BE2C (cell line): ENCODE results near the gene SEC16A.
"Not testable (repeated sequence)": the region's sequence is repeated elsewhere in the genome, so short reads cannot be mapped to it uniquely, and the experiment has no call there.

Experiments
- DNase-seq: peaks from one replicate; pipeline ENCODE4 v3.0.0-alpha.2; 2020
- H3K27me3 ChIP-seq: fragments of 250-450 bp; sonication (Bioruptor Pico); 2 replicates; pipeline ENCODE4 v1.5.1; 2020; ENCODE audit warnings: mild to moderate bottlenecking
- H3K36me3 ChIP-seq: fragments of 250-450 bp; sonication (Bioruptor Pico); 2 replicates; pipeline ENCODE4 v1.5.1; 2020; ENCODE audit warnings: mild to moderate bottlenecking
- H3K4me1 ChIP-seq: fragments of 250-450 bp; sonication (Bioruptor Pico); 2 replicates; pipeline ENCODE4 v1.5.1; 2020
- H3K4me3 ChIP-seq: 2 replicates; pipeline ENCODE4 v1.5.1; 2011; ENCODE audit warnings: low read depth, low read length
- H3K9me3 ChIP-seq: fragments of 250-450 bp; sonication (Bioruptor Pico); 2 replicates; pipeline ENCODE4 v1.5.1; 2020
- CTCF ChIP-seq: IDR thresholded peaks from 2 replicates; pipeline ENCODE4 v1.5.1; 2012; ENCODE audit warnings: mild to moderate bottlenecking, low read depth, low read length

The SEC16A gene

GRCh38 chr9:136410500-136411287 lies 72.1 kb downstream of the SEC16A start, which contains the start of the genes ENTR1 and PMPCA:
Gene ENTR1 (minus strand): TSS chr9:136410614. CDS start chr9:136410397, 217 bp downstream.
Gene PMPCA (plus strand): TSS chr9:136410658. CDS start chr9:136410669, 11 bp downstream.
- peaks cover 13% of the 10 kb centered on the region; the same call in 1 of the 2 replicates for H3K4me1 ChIP-seq
- H3K27me3 ChIP-seq = no peaks in the 10 kb centered on the region
- TF ChIP-seq CTCF = no peak
- H3K9me3 ChIP-seq = no peaks in the 10 kb centered on the region
- peak; percentile 95 for DNase-seq
- H3K4me3 ChIP-seq = peak within 1 kb of the TSS; percentile 85
- peaks cover 68% of the 10 kb centered on the region for H3K36me3 ChIP-seq

- Histone ChIP-seq H3K36me3 (peaks cover 68% of the 10 kb centered on the region), H3K27me3 (no peaks in the 10 kb centered on the region), H3K4me1 (peaks cover 13% of the 10 kb centered on the region; the same call in 1 of the 2 replicates), H3K9me3 (no peaks in the 10 kb centered on the region), H3K4me3 (peak overlapping the region; percentile 85)
- DNase-seq = peak; percentile 51
- TF ChIP-seq CTCF = no peak
Measured at GRCh38 chr9:136409557-136410455, 73.0 kb downstream of the SEC16A start.

- H3K36me3 ChIP-seq = peaks cover 63% of the 10 kb centered on the region
Measured at GRCh38 chr9:136407911-136408310, 74.9 kb downstream of the SEC16A start.

GRCh38 chr9:136407061-136407460 lies 75.8 kb downstream of the SEC16A start:
- not testable (repeated sequence) for DNase-seq, H3K27me3 ChIP-seq, H3K4me3 ChIP-seq, H3K4me1 ChIP-seq, H3K9me3 ChIP-seq
- H3K36me3 ChIP-seq = peaks cover 58% of the 10 kb centered on the region

More at GRCh38 chr9:136407911-136408310, 74.9 kb downstream of the SEC16A start:
- Histone ChIP-seq H3K9me3 (no peaks in the 10 kb centered on the region), H3K4me1 (peaks cover 13% of the 10 kb centered on the region; the same call in 1 of the 2 replicates), H3K4me3 (no peak overlapping the region), H3K27me3 (no peaks in the 10 kb centered on the region)
- TF ChIP-seq CTCF = no peak
- DNase-seq = no peak

- H3K4me1 ChIP-seq = not testable (repeated sequence)
Measured at GRCh38 chr9:136405904-136406303, 76.9 kb downstream of the SEC16A start.

GRCh38 chr9:136405481-136405880 lies 77.4 kb downstream of the SEC16A start:
- peaks cover 6% of the 10 kb centered on the region for H3K4me1 ChIP-seq
- no peaks in the 10 kb centered on the region for H3K27me3 ChIP-seq
- H3K4me3 ChIP-seq = no peak overlapping the region
- H3K9me3 ChIP-seq = no peaks in the 10 kb centered on the region
- DNase-seq = no peak
- TF ChIP-seq CTCF = no peak
- peaks cover 66% of the 10 kb centered on the region for H3K36me3 ChIP-seq

More at GRCh38 chr9:136405904-136406303, 76.9 kb downstream of the SEC16A start:
- H3K9me3 ChIP-seq, H3K27me3 ChIP-seq, DNase-seq, H3K4me3 ChIP-seq: not testable (repeated sequence)
- H3K36me3 ChIP-seq = peaks cover 66% of the 10 kb centered on the region
